GM19452 (cell line): ENCODE data around the gene BRF1.

Experiments
- ATAC-seq: cut with Tn5 transposase; IDR thresholded peaks from one replicate; pipeline ENCODE4 v1.9.1; 2021; ENCODE audit not compliant: unreplicated experiment

BRF1 gene

GRCh38 chr14:105161309-105161708 lies 139.5 kb downstream of the BRF1 start:
- ATAC-seq, result no peak

GRCh38 chr14:105160776-105161175 lies 140.0 kb downstream of the BRF1 start:
- no peak for ATAC-seq

- ATAC-seq, result no peak
These were observed 141.5 kb downstream of the BRF1 start for GRCh38 chr14:105159344-105159743.
